KMS-11 (cell line): ENCODE results near the gene GP1BB.

Experiments
- H2AFZ ChIP-seq: fragments of 200-600 bp; sonication (generic); 2 replicates; pipeline ENCODE4 v1.6.1; 2016; ENCODE audit warnings: antibody characterized with exemption, mixed run types, low read depth
- H3K27ac ChIP-seq: fragments of 200-600 bp; sonication (generic); 2 replicates; pipeline ENCODE4 v1.6.1; 2016; ENCODE audit warnings: mild to moderate bottlenecking, mixed run types
- H3K27me3 ChIP-seq: fragments of 200-600 bp; sonication (generic); 2 replicates; pipeline ENCODE4 v1.6.1; 2017; ENCODE audit warnings: mild to moderate bottlenecking, low read depth, mixed run types, moderate library complexity; ENCODE audit not compliant: insufficient read depth
- H3K36me3 ChIP-seq: fragments of 200-600 bp; sonication (generic); 2 replicates; pipeline ENCODE4 v1.6.1; 2017; ENCODE audit warnings: mild to moderate bottlenecking, mixed run types; ENCODE audit not compliant: insufficient read depth
- H3K4me1 ChIP-seq: fragments of 200-600 bp; sonication (generic); 2 replicates; pipeline ENCODE4 v1.6.1; 2016; ENCODE audit warnings: mild to moderate bottlenecking, low read depth, mixed run types; ENCODE audit not compliant: poor library complexity, severe bottlenecking
- H3K4me2 ChIP-seq: fragments of 200-600 bp; sonication (generic); 2 replicates; pipeline ENCODE4 v1.7.0; 2016; ENCODE audit warnings: mild to moderate bottlenecking, mixed run types
- H3K4me3 ChIP-seq: fragments of 200-600 bp; sonication (generic); IDR thresholded peaks from 2 replicates; pipeline ENCODE4 v1.6.1; 2017; ENCODE audit warnings: low read depth, low read length, mixed read lengths; ENCODE audit not compliant: insufficient read depth
- H3K79me2 ChIP-seq: fragments of 200-600 bp; sonication (generic); 2 replicates; pipeline ENCODE4 v1.6.1; 2016; ENCODE audit warnings: low read depth, mixed run types; ENCODE audit not compliant: insufficient read depth
- H3K9ac ChIP-seq: fragments of 200-600 bp; sonication (generic); 2 replicates; pipeline ENCODE4 v1.6.1; 2016; ENCODE audit warnings: mild to moderate bottlenecking, mixed run types
- H4K20me1 ChIP-seq: fragments of 200-600 bp; sonication (generic); 2 replicates; pipeline ENCODE4 v1.6.1; 2016; ENCODE audit warnings: mild to moderate bottlenecking, mixed run types; ENCODE audit not compliant: insufficient read depth
- CTCF ChIP-seq: fragments of 200-600 bp; sonication (generic); conservative IDR thresholded peaks from 2 replicates; pipeline ENCODE4 v1.6.1; 2017; ENCODE audit warnings: low read depth, mild to moderate bottlenecking, antibody characterized with exemption, low read length, moderate library complexity, mixed read lengths

GP1BB gene

GRCh38 chr22:19700790-19701419 lies 22.4 kb upstream of the GP1BB start:
- H2AFZ ChIP-seq: no peak overlapping the region
- H3K79me2 ChIP-seq: no peaks in the 10 kb centered on the region
- H3K4me2 ChIP-seq: no peak overlapping the region
- TF ChIP-seq CTCF: no peak
- H3K9ac ChIP-seq: no peak overlapping the region
- H3K4me3 ChIP-seq: no peak overlapping the region
- no peaks in the 10 kb centered on the region for H3K36me3 ChIP-seq
- H3K4me1 ChIP-seq: no peaks in the 10 kb centered on the region
- no peaks in the 10 kb centered on the region for H3K27me3 ChIP-seq
- H4K20me1 ChIP-seq: no peaks in the 10 kb centered on the region
- H3K27ac ChIP-seq: no peak overlapping the region

DNA sequence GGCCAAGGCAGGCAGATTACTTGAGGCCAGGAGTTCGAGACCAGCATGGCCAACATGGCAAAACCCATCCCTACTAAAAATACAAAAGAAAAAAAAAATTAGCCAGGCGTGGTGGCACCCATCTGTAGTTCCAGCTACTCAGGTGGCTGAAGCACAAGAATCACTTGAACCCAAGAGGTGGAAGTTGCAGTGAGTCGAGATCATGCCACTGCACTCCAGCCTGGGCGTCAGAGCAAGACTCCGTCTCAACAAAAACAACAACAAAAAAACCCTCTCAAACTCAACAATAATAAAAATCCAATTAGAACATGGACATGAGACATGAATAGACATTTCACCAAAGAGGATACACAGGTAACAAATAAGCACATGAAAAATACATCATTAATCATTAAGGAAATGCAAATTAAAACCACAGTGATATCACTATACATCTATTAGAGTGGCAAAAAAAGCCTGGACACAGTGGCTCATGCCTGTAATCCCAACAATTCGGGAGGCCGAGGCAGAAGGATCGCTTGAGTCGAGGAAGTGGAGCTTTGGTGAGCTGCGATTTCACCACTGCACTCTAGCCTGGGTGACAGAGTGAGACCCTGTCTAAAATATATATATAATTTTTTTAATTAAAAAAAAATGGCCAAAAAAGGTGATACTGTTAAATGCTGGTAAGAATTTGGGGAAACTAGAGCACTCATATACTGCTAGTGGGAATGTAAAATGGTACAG lies 21.8 kb upstream of the GP1BB start:
- no peaks in the 10 kb centered on the region for H3K36me3 ChIP-seq
- H3K27ac ChIP-seq: no peak overlapping the region
- no peak for TF ChIP-seq CTCF
- no peaks in the 10 kb centered on the region for H3K79me2 ChIP-seq
- H3K27me3 ChIP-seq: no peaks in the 10 kb centered on the region
- H4K20me1 ChIP-seq: no peaks in the 10 kb centered on the region
- no peak overlapping the region for H3K4me2 ChIP-seq
- H3K4me3 ChIP-seq: no peak overlapping the region
- no peak overlapping the region for H3K9ac ChIP-seq
- H3K4me1 ChIP-seq: no peaks in the 10 kb centered on the region
- H2AFZ ChIP-seq: no peak overlapping the region

DNA sequence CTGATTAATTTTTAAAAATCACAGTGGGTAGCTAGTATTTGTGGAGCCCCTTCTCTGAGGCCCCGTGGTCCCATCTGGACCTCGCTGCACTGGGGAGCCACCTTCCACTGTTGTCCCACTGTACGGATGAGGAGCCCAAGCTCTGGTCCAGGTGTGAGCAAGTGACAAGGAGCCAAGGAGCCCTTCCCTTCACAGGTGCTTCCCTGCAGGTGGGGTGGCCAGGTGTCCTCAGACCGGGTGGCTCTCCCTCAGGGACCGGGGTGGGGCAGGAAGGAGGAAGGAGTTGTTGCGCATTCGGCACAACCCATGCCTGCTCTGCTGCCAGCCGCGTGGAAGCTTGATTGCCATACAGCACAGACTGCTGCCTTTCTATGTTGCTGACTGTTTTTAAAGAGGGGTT lies 19.5 kb upstream of the GP1BB start:
- no peak overlapping the region for H3K4me3 ChIP-seq
- no peak overlapping the region for H3K9ac ChIP-seq
- no peaks in the 10 kb centered on the region for H3K36me3 ChIP-seq
- TF ChIP-seq CTCF: no peak
- H3K27me3 ChIP-seq: peaks cover 3% of the 10 kb centered on the region; the same call in 1 of the 2 replicates
- H4K20me1 ChIP-seq: no peaks in the 10 kb centered on the region
- no peak overlapping the region for H2AFZ ChIP-seq
- H3K4me1 ChIP-seq: no peaks in the 10 kb centered on the region
- no peak overlapping the region for H3K27ac ChIP-seq
- H3K79me2 ChIP-seq: no peaks in the 10 kb centered on the region
- no peak overlapping the region for H3K4me2 ChIP-seq

- Histone ChIP-seq H3K9ac (no peak overlapping the region), H3K4me2 (no peak overlapping the region), H2AFZ (no peak overlapping the region), H3K79me2 (no peaks in the 10 kb centered on the region), H3K36me3 (no peaks in the 10 kb centered on the region), H4K20me1 (no peaks in the 10 kb centered on the region), H3K27me3 (peaks cover 4% of the 10 kb centered on the region; the same call in 1 of the 2 replicates), H3K27ac (no peak overlapping the region), H3K4me1 (no peaks in the 10 kb centered on the region), H3K4me3 (no peak overlapping the region)
- no peak for TF ChIP-seq CTCF
Observed at GRCh38 chr22:19704355-19705015, 18.9 kb upstream of the GP1BB start.
